HG02943 (cell line): ENCODE results near the gene TIPARP.

Source experiments
- ATAC-seq: cut with Tn5 transposase; IDR thresholded peaks from one replicate; pipeline ENCODE4 v1.9.1; 2021; ENCODE audit warnings: mild to moderate bottlenecking, low read depth, moderate library complexity; ENCODE audit not compliant: unreplicated experiment

Gene TIPARP

DNA sequence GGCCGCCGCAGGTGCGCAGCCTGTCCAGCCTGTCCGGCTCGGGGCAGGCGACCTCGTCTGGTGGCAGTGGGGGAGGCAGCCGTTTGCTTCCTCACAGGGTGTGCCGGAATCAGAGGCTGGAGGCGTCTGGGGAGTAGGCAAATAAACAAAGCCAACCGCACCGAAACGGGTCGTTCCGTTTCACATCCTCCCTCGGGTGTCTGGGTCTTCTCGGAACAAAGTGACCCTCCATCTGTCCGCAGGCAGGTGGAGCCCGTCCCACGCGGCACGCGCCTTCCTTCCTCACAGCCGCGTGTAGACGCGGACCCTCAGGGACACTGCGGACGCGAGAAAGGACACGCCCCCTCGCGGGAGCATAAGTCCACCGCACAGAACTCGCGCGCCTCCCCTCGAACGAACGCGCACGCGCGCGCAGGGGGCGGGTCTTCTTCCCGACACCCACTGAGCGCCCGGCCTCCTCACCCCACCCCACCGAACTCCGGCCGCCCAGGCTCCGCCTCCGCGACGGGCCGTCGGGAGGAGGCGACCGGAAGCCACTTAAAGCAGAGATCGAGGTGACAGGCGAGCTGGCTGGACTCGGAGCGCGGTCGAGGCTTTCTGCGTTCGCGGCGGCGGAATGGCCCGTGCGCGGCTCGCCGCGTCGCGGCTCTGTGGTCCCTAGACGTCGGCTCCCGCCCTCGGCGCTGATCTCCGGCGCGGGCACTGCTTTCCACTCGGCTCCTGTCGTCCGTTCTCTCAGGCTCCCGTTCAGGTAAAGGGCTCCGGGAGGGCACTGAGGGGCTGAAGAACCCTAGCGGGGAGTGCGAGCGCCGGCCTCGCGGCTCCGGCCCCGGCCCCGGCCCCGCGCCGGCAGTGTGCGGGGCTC lies at the start of gene TIPARP:
Gene TIPARP, plus strand, starts transcription at position 545 of the 865 bp plus-strand sequence. CDS start 3,108 bp downstream, outside the sequence.
- peak; percentile 85 for ATAC-seq

- ATAC-seq, result no peak
These were observed 48.3 kb upstream of the TIPARP start for GRCh38 chr3:156626104-156626503.

DNA sequence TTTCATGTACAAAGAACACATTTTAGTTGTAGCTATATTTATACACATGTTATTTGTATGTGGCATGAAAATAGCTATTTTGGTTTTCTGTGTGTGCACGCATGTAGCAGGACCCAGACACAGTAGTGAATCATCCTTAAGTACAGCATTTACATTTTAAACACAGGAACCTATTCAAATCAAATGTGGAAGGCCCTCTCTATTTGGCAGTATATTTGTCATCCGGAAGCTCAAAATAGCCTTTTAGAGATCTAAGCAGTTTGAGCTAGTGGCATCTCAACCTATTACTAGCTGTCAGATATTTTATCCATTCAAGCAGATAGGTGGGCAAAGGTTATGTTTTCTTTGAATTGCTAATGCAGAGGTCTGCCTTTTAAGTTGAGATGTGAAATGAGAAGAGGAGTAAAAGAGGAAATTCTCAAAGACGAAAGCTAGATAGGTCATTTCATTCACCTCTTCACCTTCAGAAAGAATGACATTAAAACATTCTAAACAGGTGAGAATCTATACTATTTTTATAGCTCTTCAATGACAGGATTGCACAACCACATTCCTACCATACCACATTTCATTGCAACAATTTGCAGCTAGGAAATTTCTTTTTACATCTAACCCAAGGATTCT lies 46.3 kb upstream of the TIPARP start:
- ATAC-seq, result no peak

GRCh38 chr3:156628836-156629618 lies 45.4 kb upstream of the TIPARP start:
- no peak for ATAC-seq

- no peak for ATAC-seq
These were observed 44.2 kb upstream of the TIPARP start for GRCh38 chr3:156630081-156630772.

GRCh38 chr3:156630773-156631093 lies 43.7 kb upstream of the TIPARP start:
- no peak for ATAC-seq

DNA sequence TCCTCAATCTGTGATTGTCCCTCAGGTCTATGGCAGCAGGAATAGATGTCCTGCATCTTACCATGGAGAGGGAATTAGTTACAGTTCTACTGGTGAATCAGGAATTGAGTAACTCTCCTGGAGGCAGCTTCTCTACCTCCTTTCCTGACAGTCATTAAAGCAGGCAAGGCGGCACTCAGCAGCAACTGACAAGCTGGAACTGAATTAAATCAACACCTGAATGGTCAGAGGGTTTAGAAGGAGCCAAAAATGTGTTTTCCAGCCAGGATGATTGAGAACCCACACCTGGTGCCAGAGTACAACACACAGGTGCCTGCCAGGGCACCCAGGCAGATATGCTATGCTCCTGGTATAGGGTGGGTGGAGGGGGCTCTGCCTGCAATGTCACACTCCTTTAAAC lies 43.1 kb upstream of the TIPARP start:
- no peak for ATAC-seq

GRCh38 chr3:156632601-156633000 lies 41.8 kb upstream of the TIPARP start:
- no peak for ATAC-seq

- no peak for ATAC-seq
These were observed 41.1 kb upstream of the TIPARP start for GRCh38 chr3:156633335-156633734.

DNA sequence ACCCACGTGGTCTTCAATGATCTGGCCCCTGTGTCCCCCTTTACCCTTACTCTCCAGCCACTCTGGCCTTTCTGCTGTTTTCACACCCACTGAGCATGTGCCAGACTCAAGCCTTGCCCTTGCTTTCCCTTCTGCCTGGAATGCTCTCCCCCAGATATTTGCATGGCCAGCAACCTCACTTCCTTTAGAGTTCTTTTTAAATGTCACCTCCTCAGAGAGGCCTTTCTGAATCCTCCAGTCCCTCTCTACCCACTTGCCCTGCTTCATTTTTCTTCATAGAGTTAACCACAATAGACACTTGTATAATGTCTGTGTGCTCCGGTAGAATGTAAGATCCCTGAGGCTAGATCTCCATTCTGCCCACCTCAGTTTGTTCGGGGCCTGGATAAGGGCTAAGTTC lies 39.4 kb upstream of the TIPARP start:
- no peak for ATAC-seq

GRCh38 chr3:156635973-156636372 lies 38.4 kb upstream of the TIPARP start:
- no peak for ATAC-seq

- no peak for ATAC-seq
These were observed 36.8 kb upstream of the TIPARP start for GRCh38 chr3:156637480-156638022.

GRCh38 chr3:156638271-156638670 lies 36.1 kb upstream of the TIPARP start:
- ATAC-seq, result no peak

DNA sequence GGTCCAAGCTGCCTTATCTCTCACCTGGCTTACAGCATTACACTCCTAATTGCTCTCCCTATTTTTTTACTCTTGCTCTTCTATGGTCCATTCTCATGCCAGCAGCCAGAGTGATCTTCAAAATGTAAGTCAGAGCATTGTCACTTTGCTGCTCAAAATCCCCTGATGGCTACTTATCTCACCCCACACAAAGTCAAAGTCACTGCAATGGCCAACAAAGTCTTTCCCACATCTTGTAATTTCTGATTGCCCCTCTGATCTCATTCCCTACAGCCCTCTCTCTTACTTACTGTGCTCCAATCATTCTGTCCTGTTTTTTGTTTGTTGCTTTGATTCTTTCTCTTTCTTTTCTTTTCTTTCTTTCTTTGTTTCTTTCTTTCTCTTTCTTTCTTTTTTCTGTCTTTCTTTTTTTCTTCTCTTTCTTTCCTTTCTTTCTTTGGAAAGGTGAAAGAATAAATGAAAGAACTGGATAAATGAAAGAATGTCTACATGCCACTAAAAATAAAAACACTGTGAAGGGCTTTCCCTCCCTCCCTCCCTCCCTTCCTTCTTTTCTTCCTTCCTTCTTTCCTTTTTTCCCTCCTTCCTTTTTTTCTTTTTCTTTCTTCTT lies 34.9 kb upstream of the TIPARP start:
- ATAC-seq, result no peak

DNA sequence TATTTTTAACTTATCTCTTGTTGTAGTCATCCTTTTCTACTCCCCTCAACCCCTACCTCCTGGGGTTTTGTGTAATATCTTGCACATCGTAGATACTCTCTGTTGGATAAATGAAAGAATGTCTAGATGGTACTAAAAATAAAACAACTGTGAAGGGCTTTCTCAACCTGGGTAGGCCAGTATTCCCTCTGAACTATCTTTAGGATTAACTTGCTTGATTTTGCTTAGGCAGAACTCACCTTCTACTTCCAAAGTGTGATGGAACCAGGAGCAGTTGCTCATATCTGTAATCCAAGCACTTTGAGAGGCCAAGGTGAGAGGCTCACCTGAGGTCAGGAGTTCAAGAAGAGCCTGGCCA lies 32.8 kb upstream of the TIPARP start:
- no peak for ATAC-seq

DNA sequence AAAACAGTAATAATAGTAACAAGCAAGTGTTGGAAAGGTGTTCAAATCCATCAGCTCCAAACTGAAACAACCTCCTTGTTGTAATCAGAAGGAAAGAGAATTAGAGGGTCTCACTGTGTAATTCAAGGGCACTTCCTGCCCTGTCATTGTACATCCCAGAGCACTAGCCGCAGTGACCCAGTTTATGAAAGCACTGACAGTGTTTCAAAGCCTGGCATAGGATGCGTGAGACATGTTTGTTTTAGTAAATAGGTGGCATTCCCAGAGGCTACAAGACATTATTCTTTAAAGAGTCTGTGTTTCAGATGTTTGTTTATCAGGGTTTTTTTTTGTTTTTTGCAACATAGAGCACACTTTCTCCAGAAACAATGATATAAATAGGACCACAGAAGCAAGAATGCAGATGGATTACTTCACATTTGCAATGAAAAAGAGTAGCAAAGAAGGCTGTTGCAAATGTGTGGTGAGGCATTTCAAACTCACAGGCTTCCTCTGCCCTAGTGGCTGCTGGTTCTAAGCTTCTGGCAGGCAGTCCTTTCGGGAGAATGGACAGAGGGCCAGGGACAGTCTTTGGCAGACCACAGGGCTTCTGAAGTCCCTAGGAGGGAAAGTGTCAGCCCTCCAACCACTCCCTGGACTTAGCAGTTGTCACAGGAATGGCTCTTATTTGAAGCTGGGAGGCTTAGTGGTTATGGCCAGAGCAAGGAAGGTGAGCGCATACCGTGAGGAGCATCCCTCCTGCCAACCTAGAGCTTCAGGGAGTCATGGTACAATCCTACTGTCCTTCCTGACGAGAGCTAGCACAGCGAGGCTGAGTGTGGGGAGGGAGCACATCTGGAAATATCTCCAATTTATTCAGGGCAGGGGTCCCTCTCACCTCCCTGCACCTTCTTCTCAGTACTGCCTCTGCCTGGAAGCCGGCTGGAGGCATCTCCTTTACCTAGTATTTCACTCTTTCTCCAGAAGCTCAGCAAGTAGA lies 31.4 kb upstream of the TIPARP start:
- peak; percentile 25 for ATAC-seq

- peak; percentile 69 for ATAC-seq
These were observed 30.5 kb upstream of the TIPARP start for GRCh38 chr3:156643729-156644389.

DNA sequence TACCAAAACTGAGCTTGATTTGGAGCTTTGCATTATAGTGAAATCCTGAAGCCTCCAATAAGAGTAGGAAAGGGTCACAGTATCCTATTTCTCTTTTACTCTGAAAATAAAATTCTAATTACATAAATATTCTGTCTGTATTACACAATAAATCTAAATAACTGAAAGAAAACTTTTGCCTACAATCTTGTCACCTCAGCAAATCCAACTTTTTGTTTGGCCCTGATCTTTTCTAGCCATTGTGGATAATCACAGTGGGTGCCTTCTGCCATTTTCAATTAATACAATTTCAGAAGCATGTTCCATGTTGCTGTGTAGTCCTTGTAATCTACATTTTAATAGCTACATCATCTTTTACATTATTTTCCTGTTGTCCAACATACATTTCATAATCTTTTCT lies 29.4 kb upstream of the TIPARP start:
- ATAC-seq, result no peak
